GM20431 (cell line): ENCODE data around the gene LAP3.

Source experiments
- in situ Hi-C: fragments of 300-500 bp; cut with MseI, MboI; formaldehyde crosslinking; loops from one replicate; pipeline ENCODE4 v1.15.0; 2020; ENCODE audit warnings: low sequenced_read_pairs; ENCODE audit not compliant: unreplicated experiment

The LAP3 gene

GRCh38 chr4:17657090-17657489 is 80.1 kb downstream of the LAP3 start:
- in situ Hi-C loops = no loop called here
